GM18519 (cell line): ENCODE measurements around the gene DBT.
"Not testable (repeated sequence)": the region's sequence is repeated elsewhere in the genome, so short reads cannot be mapped to it uniquely, and the experiment has no call there.

Experiments
- ATAC-seq: cut with Tn5 transposase; IDR thresholded peaks from one replicate; pipeline ENCODE4 v1.9.1; 2021; ENCODE audit warnings: mild to moderate bottlenecking, moderate library complexity; ENCODE audit not compliant: unreplicated experiment, low FRiP score

The DBT gene

DNA sequence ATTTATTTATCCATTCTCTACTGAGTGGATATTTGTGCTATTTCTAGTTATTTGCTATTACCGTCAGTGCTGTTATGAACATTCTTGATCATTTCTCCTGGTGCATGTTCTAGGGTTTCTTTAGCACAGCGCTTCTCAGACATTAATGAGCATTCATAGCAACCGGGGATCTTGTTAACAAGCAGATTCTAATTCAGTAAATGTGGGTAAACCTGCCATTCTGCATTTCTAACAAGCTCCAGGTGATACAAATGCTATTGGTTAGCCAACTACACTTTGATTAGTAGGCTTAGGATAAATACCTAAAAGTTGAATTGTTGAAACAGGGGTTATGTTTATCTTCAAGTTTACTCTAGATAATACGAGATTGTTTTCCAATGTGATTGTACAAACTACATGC lies 3.3 kb upstream of the DBT start:
- no peak for ATAC-seq

DNA sequence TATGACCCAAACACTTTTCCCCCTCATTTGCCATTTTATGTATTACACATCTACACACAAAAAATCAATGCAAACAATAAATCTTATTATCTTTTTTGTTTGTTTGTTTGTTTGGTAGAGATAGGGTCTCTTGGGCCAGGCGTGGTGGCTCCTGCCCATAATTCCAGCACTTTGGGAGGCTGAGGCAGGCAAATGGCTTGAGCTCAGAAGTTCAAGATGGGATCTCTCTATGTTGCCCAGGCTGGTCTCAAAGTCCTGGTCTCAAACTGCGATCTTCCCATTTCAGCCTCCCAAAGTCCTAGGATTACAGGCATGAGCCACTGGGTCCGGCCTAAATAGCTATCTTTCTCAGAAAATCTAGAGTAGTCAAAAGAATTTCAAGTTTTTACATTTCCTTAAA lies 1.2 kb upstream of the DBT start:
- no peak for ATAC-seq

DNA sequence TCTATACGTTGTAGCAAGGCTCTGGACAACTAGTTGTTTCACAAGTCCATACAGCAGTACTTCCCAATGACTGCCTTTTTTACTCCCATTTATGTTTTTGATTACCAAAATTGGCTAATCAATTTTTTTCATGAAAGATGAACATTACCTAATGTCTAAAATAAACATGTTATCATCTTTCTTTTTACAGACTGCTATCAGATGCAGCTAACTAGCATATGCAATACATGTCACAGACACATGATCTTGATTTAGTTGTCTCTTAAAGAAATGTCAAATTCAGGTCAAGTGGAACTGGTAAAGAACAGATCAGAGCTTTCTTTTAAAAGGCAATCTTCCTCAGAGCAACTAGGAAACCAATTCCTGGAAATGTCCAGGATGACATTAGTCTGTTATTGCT lies 630 bp upstream of the DBT start:
- no peak for ATAC-seq

DNA sequence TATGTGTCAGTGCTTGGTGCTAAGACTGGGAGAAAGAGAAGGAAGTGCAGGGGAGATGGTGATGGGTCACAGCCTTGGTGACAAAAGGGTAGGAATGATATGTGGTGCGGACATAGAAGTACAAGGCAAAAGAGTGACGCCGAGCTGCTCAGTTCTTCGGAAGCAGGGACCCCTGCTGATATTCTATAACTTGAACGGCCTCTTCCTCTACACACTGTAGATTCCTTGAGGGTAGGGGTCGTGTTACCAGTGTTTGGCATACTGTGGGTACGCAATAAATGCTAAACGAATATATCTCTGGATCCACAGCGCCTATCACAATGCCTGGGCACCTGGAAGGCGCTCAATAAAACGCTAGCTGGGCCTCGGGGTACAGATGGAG lies 488 bp downstream of the DBT start:
- ATAC-seq, result no peak

DNA sequence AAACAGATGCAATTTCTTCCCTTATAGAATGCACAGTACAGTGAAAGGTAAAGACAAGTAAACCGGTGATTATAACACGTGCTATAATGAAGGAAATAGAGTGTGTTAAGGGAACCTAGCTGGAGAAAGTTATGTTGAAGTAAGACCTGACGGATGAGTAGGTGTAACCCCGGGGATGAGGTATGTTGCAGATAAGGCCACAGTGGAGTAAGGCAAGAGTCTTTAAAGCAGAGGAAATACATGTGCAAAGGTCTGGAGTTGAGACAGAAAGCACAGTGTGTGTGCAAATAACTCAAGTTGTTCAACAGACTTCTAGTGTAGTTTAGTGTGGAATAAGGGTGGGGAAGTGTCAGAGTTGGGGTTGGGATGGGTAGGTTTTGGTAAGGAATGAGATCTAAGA lies 2.9 kb downstream of the DBT start:
- ATAC-seq, result no peak

DNA sequence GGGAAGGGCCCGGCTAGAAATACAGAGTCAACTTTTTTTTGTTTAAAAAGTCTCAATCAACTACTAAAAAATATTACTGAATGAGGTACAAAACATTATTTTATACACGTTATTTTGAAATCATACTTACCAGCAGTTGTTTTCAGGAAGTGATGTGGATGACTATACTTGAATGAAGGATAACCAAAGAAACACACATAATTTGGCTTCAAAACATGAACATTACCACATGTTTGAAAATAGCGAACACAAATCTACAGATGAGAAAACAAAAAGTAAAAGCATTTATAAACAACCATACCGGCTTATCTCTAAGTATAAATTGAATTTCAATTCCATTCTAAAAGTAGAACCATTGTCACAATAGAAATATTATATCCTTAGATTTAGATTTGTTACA lies 9.0 kb downstream of the DBT start:
- ATAC-seq, result no peak

DNA sequence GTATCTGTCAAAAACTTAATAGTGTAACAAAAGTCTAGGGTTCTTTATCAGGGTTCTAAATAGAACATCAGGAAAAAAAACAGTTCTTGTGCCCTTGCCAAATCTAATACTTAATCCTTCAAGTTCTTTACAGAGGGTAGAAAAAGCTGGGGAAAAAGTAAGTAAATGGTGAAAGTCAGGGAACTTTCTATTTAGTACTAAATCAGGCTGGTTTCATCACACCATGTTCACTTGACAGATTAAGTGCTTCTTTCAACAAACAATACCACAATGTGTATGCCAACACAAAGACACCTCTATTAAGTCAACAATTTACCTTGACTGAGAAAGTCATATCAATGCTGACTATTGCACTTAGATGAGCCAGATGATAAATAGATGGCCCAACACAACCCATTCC lies 9.7 kb downstream of the DBT start:
- no peak for ATAC-seq

DNA sequence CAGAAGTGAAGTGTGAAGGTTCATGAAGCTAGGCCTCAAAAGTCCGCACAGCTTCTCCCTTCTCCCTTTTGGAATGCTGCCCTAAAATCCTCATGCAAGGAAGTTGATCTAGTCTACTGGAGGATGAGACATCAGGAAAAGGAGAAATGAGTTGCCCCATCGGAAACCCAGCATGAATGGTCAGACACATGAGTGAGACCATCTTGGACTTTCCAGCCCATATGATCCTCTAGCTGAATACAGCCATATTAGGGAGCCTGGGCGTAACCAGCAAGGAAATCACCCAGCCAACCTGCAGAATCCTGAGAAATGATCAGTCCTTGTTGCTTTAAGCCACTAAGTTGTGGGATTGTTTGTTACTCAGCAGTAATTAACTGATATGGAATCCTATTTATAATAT lies 12.5 kb downstream of the DBT start:
- ATAC-seq, result no peak

DNA sequence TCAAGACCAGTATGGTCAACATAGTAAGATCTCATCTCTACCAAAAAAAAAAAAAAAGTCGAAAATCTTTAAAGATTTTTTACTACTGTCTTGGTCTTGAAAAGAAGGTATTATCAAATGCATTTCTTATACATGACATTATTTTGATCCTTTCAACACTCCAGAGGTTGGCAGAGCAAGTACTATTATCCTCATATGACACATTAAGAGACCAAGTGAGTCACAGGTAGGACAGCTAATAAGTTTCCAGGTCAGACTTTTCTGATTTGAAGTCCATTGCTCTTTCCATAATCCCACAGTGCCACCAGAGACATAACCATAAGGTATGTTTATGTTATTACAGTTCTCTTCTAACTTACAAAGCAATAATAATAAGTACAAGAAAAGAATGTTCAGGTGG lies 15.2 kb downstream of the DBT start:
- ATAC-seq, result no peak

DNA sequence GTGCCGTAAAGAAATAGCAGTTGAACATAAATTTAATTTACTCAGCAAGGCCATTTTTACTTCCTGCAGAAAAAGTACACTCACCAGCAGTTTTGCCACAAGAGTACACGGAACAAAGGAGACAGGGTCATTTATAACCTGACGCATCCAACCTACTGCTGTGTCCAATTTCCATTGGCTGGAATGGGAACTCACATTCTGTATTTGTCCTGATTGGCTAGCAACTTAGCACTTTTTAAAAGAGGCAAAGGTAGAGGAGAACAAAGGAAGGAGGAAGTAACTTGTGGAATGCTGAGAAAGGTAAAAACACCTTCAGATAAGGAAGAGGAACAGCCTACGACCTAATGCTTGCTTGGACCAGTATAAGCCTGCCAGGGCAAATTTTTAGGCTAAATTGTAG lies 16.1 kb downstream of the DBT start:
- not testable (repeated sequence) for ATAC-seq

DNA sequence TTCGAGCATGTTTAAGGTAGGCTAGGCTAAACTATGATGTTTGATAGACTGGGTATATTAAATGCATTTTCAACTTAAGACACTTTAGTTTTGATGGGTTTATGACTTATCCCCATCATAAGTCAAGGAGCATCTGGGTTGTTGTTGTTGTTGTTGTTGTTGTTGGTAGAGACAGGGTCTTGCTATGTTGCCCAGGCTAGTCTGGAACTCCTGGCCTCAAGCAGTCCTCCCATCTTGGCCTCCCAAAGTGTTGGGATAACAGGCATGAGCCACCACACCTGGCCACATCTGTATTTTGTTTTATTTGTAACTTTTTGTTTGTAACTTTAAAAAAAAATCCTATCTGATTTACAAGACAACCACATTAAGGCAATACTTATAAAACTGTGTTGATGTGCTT lies 17.5 kb downstream of the DBT start:
- ATAC-seq, result no peak

DNA sequence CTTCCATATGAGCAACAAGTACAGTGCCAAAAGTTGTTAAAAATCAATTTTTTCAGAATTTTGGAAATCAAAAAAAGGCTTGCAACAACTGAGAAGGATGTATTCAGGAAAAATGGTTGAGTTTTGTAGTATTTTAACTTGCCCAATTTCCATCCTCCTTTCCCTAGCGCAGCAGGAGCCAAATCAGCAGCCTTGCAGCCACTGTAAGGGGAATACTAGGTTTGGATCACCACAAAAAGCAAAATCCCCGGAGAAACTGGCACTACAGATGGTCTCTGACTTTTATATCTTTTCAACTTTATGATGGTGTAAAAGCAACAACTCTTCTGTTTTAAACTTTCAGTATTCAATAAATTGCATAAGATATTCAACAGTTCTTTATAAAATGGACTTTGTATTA lies 17.9 kb downstream of the DBT start:
- ATAC-seq, result no peak

DNA sequence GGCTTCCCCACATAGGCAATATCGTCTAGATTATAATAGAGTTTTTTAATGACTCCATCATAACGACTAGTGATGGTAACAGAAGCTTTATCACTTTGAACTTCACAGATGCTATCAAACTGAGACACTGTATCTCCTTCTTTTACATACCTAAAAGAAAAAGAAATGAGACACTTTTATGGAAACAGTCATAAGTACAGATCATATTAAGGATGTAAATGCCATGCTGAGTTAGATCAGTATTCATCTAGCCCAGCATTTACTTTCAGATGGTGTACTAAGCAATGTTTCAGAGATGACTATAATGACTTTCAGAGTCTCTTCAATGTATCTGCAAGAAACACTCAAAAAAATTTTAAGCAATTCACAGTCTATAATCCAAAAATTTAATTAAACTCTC lies 18.9 kb downstream of the DBT start:
- ATAC-seq, result no peak

DNA sequence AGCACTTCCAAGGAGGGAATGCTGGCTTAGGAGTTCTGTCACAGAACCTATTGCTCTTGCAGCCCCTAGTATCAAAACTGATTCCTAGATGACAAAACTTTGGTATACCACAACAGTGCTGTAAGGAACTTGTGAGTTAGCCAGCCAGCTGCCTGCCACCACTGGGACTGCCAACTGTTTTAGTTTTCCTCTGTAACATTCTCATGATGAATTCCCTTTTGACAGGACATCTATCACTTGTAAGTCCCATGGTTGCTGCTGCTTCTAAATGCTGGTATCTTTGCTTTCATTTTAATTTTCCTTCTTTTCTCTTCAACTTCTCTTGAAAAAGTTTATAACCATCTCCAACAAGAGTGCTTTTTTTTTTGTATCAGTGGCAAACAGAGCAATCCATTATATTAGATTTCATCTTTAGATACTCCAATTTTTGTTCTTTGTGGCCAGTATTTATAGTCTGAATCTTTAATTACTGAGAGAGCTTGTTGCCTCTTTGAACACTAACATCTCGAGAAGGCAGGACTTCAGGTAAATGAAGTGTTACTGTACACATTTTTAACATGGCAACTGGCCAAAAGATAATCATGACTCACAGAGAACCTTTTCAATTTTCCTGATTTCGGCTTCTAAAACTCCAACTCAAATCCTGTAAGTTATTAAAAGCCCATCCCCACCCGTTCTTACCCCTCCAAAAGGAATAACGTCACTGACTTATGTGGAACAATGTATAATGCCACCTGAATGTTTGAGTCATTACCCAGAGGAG lies 19.8 kb downstream of the DBT start:
- no peak for ATAC-seq

DNA sequence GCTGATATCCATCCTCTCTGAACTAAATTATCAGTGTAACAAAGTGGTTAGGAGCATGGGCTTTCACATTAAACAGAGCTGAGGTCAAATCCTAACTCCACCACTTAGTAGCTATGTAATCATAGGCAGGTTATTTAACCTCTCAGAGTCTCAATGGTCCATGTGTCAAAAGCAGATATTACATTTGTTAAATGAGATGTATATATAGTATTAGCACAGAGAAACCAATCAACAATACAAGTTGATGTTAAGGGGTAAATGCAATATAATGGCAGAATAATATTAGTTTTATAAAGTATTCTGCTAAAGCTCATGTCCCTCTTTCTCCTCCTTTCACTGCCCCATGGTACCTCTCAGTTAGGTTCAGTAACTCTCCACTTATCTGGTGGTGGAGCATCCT lies 27.2 kb downstream of the DBT start:
- no peak for ATAC-seq

DNA sequence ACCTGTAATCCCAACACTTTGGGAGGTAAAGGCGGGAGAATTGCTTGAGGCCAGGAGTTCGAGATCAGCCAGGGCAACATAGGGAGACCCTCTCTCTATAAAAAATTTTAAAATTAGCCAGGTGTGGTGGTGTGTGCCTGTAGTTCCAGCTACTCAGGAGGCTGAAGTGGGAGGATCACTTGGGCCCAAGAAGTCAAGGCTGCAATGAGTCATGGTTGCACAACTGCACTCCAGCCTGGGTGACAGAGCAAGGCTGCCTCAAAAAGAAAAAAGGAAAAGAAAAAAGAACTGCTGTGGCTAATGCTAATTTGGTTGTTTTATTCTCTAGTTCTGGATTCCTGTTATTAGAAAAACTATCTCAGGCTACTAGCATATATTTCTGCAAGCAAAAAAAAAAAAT lies 29.8 kb downstream of the DBT start:
- ATAC-seq, result no peak

DNA sequence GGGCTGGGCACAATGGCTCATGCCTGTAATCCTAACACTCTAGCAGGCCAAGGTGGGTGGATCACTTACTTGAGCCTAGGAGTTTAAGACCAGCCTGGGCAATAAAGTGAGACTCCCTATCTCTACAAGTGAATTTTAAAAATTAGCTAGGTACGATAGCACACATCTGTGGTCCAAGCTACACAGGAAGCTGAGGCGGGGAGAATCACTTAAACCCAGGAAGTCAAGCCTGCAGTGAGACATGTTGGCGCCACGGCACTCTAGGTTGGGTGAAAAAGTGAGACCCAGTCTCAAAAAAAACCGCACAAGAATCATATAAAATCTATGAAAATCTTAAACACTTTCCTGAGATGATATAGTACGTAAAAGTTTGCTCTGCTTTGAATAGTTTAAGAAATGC lies 30.2 kb downstream of the DBT start:
- ATAC-seq, result no peak

DNA sequence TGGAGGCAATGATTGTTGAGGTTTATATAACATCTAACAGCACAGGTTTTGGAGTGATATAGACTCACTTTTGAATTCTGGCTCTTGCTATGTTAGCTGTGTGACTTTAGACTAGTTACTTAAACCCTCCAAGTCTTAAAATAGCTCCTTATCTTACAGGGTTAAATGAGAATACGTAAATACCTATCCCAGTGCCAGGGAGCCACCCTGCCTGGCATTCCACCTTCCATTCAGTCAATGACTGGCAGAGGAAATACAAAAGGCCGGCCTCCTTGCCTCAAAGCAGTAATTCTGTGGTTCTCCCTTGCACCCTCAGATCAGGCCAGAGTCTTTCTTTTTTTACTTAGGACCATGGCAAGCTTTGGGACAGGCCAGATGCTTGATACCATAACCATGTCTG lies 31.8 kb downstream of the DBT start:
- no peak for ATAC-seq

DNA sequence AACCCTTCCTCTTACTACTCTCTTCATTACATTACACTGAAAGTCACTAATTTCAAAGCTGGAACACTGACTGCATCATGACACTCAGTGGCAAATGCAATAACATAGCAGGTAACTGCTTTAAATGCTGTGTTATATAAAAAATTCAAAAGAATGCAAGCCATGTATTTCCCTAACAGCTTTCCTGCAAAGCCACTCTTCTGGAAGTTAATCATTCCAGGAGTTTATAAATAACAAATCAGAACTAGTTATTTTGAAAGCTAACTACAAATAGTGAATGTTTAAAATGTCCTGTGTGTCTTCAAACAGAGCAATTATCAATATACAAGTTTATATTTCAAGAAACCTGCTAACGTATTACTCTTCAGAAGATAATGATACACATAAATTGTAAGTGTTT lies 34.5 kb downstream of the DBT start:
- ATAC-seq, result no peak

DNA sequence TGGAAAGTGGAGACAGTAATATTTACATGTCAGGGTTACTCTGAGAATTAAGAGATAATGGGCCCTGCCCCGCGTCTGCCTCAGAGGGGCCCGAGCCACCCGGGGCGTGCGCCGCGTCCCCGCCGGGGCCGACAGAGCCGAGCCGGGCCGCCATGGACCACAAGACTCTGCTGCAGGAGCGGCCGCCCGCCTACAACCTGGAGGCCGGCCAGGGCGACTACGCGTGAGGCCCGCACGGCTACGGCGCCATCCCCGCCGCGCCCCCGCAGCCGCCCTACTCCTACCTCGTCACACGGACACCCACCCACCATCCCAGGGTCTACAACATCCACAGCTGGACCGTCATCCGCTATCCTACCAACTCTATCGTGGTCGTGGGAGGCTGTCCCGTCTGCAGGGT lies 36.5 kb downstream of the DBT start:
- ATAC-seq, result no peak

DNA sequence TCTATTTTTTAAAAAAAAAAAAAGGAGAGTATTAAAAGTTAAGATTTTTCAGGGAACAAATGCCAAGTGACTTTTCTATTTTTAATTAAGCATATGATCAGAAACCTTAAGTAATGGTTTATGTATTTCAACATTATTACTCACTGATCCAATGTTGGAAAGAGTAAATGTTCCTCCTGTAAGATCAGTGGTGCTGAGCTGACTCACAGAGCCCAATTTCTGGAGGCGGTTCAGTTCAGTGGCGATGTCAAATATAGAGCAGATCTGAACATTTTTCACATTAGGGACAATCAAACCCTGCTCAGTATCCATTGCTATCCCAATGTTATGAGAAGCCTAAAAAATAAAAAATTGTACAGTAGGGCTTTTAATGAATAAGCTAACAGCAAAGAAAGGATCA lies 43.3 kb downstream of the DBT start:
- ATAC-seq, result no peak

DNA sequence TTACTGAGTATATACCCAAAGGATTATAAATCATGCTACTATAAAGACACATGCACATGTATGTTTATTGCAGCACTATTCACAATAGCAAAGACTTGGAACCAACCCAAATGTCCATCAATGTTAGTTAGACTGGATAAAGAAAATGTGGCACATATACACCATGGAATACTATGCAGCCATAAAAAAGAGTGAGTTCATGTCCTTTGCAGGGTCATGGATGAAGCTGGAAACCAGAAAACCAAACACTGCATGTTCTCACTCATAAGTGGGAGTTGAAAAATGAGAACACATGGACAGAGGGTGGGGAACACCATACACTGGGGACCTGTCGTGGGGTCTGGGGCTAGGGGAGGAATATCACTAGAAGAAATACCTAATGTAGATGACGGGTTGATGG lies 44.0 kb downstream of the DBT start:
- not testable (repeated sequence) for ATAC-seq

DNA sequence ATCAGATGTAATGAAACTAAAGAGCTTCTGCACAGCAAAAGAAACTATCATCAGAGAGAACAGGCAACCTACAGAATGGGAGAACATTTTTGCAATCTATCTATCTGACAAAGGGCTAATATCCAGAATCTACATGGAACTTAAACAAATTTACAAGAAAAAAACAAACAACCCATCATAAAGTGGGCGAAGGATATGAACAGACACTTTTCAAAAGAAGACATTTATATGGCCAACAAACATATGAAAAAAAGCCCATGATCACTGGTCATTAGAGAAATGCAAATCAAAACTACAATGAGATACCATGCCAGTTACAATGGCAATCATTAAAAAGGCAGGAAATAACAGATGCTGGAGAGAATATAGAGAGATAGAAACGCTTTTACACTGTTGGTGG lies 44.5 kb downstream of the DBT start:
- not testable (repeated sequence) for ATAC-seq
